ENCODE measurements around the gene ADGRF4.

- no peak for TF ChIP-seq SMC3 (conservative IDR thresholded peaks at IDR 0.05; ENCODE audit: insufficient read depth, low read depth, low read length)
- no peak for TF ChIP-seq ZNF589 (CRISPR knock-in tag; IDR thresholded peaks at IDR 0.05; ENCODE audit: low read depth)
- no peak for TF ChIP-seq MITF (IDR thresholded peaks at IDR 0.05)
Observed at GRCh38 chr6:47710295-47710694, 11.9 kb downstream of the ADGRF4 start.

Data from K562 (cell line).